ENCODE data around the gene IFI27L1. TPM values are rescaled to one million over a fixed set of nuclear protein-coding genes. Genes with fewer than 3 reads are reported as not detected.
A peak's percentile ranks its signal among the peaks of the same experiment; 100 is the strongest.

Gene IFI27L1
- total RNA-seq, 2 donors from 2014 or later: 22.9 to 23.0 TPM

DNA sequence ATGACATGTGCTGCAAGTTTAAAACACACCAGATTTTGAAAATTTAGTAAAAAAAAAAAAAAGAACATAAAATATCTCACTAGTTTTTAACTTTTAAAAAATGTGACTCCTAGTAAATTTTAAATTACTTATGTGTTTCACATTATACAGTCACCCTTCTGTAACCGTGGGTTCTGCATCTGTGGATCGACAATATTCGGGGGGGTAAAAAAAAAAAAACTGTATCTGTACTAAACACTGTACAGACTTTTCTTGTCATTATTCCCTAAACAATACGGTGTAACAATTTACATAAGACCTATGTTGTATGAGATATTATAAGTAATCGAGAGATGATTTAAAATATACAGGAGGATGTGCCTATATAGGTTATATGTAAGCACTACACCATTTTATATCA is 3.3 kb upstream of the IFI27L1 start:
- H3K36me3 Mint-ChIP-seq: peaks cover 37% of the 10 kb centered on the region
- ATAC-seq: no peak
- H3K4me1 Mint-ChIP-seq (ENCODE audit: low read depth in 2 of 2): peaks cover 51 to 56% of the 10 kb centered on the region in 2 donors
- H3K27ac Mint-ChIP-seq: no peak overlapping the region
- no peaks in the 10 kb centered on the region for H3K27me3 Mint-ChIP-seq
- H3K4me3 Mint-ChIP-seq: peak overlapping the region; percentile 96
- no peak for DNase-seq (ENCODE audit: low spot score)
- H3K9me3 Mint-ChIP-seq: peaks cover 3% of the 10 kb centered on the region

DNA sequence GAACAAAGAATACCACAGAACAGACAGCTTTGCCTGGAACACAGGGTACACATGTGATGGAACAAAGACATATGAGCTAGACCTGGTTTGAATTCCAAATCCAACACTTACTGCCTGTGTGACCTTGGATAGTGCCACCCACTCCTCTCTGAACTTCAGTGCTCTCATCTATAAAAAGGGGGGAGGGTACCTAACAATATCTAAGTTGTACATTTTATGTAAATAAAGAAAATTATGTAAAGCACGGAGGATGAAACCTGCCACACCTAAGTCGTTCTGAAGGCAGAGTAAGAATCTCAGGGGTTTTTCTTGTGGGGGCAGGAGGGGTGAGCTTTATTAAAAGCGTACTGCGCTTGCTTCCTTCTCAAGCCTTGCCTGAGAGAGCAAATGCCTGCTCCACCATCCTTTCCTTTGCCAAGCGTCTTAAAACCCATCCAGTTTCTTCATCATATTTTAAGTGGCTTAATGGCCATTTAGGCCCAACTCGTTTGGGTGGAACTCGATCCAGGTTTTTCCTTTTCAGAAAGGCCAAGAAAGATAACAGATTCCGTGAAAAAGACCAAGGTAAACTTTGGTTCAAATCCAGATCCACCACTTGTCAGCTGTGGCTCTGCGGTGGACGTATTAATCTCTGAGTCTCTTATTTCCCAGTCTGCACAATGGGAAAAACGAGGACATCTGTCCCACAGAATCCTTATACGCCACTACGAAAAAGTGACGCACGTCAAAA is 1.1 kb upstream of the IFI27L1 start:
- H3K27me3 Mint-ChIP-seq: no peaks in the 10 kb centered on the region
- H3K4me3 Mint-ChIP-seq: peak overlapping the region; percentile 96
- DNase-seq (ENCODE audit: low spot score) (no peak), ATAC-seq (no peak)
- H3K9me3 Mint-ChIP-seq: peaks cover 3% of the 10 kb centered on the region
- H3K4me1 Mint-ChIP-seq (ENCODE audit: low read depth in 2 of 2): peaks cover 51 to 53% of the 10 kb centered on the region in 2 donors
- peaks cover 26% of the 10 kb centered on the region for H3K36me3 Mint-ChIP-seq
- peak overlapping the region; percentile 95 to 99 for H3K27ac Mint-ChIP-seq

DNA sequence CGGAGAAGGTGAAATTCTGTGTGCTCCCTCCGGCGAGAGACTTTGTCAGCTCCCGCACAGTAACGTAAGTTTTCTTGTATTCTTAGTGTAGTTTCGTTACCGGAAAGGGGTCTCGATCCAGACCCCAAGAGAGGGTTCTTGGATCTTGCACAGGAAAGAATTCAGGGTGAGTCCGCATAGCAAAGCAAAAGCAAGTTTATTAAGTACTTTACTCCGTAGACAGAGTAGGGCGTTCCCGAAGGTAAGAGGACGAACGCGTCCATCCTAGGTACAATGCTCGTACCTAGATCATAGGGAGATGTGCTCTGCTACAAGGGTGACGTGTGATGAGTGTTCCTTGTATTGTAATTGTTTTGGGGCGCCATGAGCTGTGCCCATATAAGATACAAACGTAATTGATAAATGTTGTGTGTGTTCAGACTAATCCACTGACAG is 293 bp downstream of the IFI27L1 start:
- Mint-ChIP-seq H3K36me3 (peaks cover 25% of the 10 kb centered on the region), H3K27ac (peak overlapping the region; percentile 95 to 99), H3K27me3 (no peaks in the 10 kb centered on the region), H3K9me3 (no peaks in the 10 kb centered on the region), H3K4me1 (ENCODE audit: low read depth in 2 of 2) (peaks cover 45 to 47% of the 10 kb centered on the region in 2 donors), H3K4me3 (peak overlapping the region; percentile 96)
- DNase-seq (ENCODE audit: low spot score) (no peak), ATAC-seq (peak; percentile 1 to 20)

DNA sequence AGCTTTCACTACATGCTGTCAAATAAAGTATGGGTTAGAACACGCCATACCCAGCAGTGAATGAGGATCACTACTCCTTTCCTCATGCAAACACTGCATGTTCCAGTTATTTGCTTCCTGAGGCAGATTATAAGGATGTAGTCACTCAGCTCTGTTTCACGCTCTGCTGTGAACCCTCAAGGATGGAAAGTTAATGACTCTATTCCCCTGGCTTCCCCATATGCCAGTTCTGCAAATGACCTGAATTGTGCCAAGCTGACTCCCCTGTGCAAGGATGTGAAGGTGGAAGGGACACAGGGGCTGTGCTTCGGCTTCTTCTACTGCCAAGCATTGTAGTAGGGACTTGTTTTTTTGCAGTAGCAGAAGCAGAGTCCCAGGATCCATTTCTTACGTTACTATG is 6.8 kb downstream of the IFI27L1 start:
- Mint-ChIP-seq H3K27ac (no peak overlapping the region), H3K9me3 (no peaks in the 10 kb centered on the region), H3K27me3 (no peaks in the 10 kb centered on the region), H3K4me3 (no peak overlapping the region), H3K4me1 (ENCODE audit: low read depth in 2 of 2) (peaks cover 5% of the 10 kb centered on the region in 2 donors), H3K36me3 (peaks cover 5% of the 10 kb centered on the region)
- DNase-seq (ENCODE audit: low spot score): no peak
- no peak for ATAC-seq

DNA sequence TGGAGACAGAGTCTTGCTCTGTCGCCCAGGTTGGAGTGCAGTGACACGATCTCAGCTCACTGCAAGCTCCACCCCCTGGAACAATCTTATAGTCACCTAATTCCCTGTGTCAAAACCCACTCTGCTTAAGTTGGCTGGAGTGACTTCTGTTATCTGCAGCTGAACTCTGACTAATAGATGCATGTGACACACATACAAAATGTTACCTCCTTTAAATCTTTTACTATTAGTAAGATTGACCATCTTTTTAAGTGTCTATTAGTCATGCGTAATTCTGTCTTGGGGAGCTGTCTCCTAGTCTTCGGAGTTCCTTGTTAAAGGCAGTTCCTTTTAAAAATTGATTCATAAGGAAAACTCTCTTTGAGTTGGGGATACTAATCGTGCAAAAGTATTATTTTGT is 7.4 kb downstream of the IFI27L1 start:
- H3K27me3 Mint-ChIP-seq: no peaks in the 10 kb centered on the region
- H3K4me3 Mint-ChIP-seq: no peak overlapping the region
- H3K36me3 Mint-ChIP-seq: peaks cover 5% of the 10 kb centered on the region
- DNase-seq (ENCODE audit: low spot score) (no peak), ATAC-seq (no peak)
- H3K9me3 Mint-ChIP-seq: no peaks in the 10 kb centered on the region
- no peak overlapping the region for H3K27ac Mint-ChIP-seq
- H3K4me1 Mint-ChIP-seq (ENCODE audit: low read depth in 2 of 2): peaks cover 0 to 3% of the 10 kb centered on the region in 2 donors

DNA sequence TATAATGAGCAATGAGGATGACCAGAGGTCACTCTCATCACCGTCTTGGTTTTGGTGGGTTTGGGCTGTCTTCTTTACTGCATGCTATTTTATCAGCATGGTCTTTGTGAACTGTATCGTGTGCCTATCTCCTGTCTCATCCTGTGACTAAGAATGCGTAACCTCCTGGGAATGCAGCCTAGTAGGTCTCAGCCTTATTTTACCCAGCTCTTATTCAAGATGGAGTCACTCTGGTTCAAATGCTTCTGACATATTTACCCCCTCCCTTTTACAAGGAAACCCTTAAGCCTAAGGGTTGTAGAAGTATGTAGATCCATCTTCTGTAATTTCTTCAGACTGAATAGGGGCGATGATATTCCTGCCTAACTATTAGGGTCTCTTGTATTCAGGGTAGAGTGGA is 8.4 kb downstream of the IFI27L1 start:
- Mint-ChIP-seq H3K4me1 (ENCODE audit: low read depth in 2 of 2) (peaks cover 0 to 3% of the 10 kb centered on the region in 2 donors), H3K27me3 (no peaks in the 10 kb centered on the region), H3K36me3 (peaks cover 5% of the 10 kb centered on the region), H3K9me3 (no peaks in the 10 kb centered on the region), H3K27ac (no peak overlapping the region), H3K4me3 (no peak overlapping the region)
- DNase-seq (ENCODE audit: low spot score) (no peak), ATAC-seq (no peak)

DNA sequence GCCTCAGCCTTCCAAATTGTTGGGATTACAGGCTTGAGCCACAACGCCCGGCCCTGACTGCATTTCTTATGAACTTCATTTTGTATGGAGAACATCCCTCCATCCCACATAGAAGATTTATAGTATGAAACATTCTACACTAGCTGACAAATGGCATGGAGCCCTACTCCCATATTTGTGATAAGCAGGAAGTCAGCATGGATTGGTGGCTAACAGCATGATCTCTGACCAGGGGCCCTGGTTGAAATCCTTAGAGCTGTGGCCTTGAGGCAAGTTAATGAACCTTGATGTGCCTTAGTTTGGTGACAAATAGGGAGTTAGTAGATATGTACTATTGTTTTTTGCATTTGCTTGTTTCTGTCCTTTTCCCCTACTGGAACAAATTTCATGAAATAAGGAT is 12.3 kb downstream of the IFI27L1 start:
- H3K4me3 Mint-ChIP-seq: no peak overlapping the region
- H3K27ac Mint-ChIP-seq: no peak overlapping the region
- no peak for ATAC-seq
- no peaks in the 10 kb centered on the region for H3K4me1 Mint-ChIP-seq (ENCODE audit: low read depth in 2 of 2)
- no peaks in the 10 kb centered on the region for H3K9me3 Mint-ChIP-seq
- no peak for DNase-seq (ENCODE audit: low spot score)
- H3K27me3 Mint-ChIP-seq: no peaks in the 10 kb centered on the region
- no peaks in the 10 kb centered on the region for H3K36me3 Mint-ChIP-seq

DNA sequence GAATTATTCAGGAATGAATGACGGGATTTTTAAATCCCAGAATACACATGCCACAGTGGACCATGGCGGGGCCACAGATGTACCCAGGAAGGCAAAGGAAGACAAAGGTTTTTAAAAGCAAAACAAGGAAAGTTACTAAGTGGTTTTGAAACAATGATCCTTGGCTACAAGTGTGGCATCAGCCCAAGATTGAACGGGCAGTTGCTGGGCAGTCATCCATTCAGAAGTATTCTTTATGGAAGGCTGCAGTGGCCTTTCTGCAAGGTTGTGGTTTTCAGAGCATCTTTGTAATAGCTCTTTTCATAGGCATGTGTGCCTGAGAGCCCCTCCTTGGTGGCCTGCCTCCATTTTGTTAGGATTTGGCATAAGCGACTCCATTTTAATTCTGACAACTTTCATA is 16.0 kb downstream of the IFI27L1 start:
- no peaks in the 10 kb centered on the region for H3K9me3 Mint-ChIP-seq
- DNase-seq (ENCODE audit: low spot score) (no peak), ATAC-seq (no peak)
- H3K4me1 Mint-ChIP-seq (ENCODE audit: low read depth in 2 of 2): no peaks in the 10 kb centered on the region
- no peaks in the 10 kb centered on the region for H3K27me3 Mint-ChIP-seq
- no peak overlapping the region for H3K27ac Mint-ChIP-seq
- no peaks in the 10 kb centered on the region for H3K36me3 Mint-ChIP-seq
- no peak overlapping the region for H3K4me3 Mint-ChIP-seq

DNA sequence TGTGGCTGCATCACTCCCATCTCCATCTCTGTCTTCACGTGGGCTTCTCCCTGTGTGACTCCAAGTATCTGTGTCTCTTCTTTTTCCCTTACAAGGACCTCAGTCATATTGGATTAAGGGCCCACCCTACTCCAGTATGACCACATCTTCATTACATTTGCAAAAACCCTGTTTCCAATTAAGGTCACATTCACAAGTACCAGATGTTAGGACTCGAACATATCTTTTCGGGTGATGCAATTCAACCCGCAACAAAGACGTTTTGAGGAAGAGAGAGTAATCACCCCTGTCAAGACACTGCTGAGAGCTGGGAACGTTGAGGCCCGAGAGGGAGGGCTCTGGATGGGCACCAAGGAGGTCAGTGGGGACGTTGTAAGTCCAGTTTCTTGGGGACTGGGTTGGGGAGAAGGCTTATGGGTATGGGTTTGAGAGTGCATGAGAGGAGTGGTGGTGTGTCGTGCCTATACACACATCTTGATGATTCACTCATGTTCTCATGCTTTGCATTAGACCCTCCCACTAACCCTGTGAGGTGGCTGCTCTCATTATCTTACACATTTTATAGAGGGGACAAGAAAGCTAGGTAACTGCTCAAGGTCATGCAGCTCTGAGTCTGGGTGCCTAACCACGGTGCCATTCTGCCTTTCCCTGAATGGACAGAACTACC is 17.3 kb downstream of the IFI27L1 start:
- no peak for DNase-seq (ENCODE audit: low spot score)
- H3K4me3 Mint-ChIP-seq: no peak overlapping the region

DNA sequence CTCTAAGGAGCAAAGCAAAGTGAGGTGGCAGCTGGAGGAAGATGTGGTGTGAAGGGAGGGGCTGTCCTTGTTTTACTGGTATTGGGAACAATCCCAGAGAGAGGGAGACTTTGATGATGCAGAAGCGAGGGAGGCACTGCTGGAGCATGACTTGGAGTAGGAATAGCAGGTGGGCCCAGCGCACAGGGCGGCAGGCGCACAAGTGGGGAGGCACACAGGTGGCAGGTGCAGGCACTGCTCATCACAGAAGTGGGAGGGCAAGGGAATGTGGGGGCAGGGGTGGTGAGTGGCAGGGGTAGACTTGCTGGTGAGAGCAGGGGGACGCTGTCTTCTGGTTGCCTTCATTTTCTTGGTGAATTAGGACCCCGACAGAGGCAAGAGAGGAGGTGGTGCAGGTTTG is 17.9 kb downstream of the IFI27L1 start:
- Mint-ChIP-seq H3K4me3 (no peak overlapping the region), H3K36me3 (no peaks in the 10 kb centered on the region), H3K27me3 (no peaks in the 10 kb centered on the region), H3K4me1 (ENCODE audit: low read depth in 2 of 2) (no peaks in the 10 kb centered on the region), H3K27ac (no peak overlapping the region), H3K9me3 (no peaks in the 10 kb centered on the region)
- DNase-seq (ENCODE audit: low spot score) (no peak), ATAC-seq (no peak)

More for the DNA sequence above, 17.3 kb downstream of the IFI27L1 start:
- Mint-ChIP-seq H3K4me1 (ENCODE audit: low read depth in 2 of 2) (no peaks in the 10 kb centered on the region), H3K36me3 (no peaks in the 10 kb centered on the region), H3K9me3 (no peaks in the 10 kb centered on the region), H3K27ac (no peak overlapping the region), H3K27me3 (no peaks in the 10 kb centered on the region)
- no peak for ATAC-seq

DNA sequence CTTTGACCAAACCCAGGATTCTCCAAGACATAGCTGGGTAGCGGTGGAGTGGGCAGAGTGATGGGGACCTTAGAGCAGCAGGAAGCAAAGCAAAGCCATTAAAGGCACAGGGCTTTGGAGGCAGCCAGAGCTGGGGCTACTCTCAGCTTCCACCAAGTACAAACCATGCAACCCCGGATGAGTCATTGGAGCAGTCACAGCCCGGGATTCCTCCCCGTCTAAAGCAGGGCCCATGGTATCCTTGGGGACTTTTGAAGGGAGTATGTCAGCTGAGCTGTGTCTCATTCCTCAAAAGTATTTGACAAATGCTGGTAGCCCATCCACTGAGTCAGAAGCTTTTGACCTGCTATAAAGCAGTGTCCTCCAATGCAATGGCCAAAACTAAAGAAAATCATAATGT is 19.7 kb downstream of the IFI27L1 start:
- Mint-ChIP-seq H3K36me3 (no peaks in the 10 kb centered on the region), H3K4me3 (no peak overlapping the region), H3K27ac (no peak overlapping the region), H3K4me1 (ENCODE audit: low read depth in 2 of 2) (no peaks in the 10 kb centered on the region), H3K27me3 (no peaks in the 10 kb centered on the region), H3K9me3 (no peaks in the 10 kb centered on the region)
- DNase-seq (ENCODE audit: low spot score) (no peak), ATAC-seq (no peak)

DNA sequence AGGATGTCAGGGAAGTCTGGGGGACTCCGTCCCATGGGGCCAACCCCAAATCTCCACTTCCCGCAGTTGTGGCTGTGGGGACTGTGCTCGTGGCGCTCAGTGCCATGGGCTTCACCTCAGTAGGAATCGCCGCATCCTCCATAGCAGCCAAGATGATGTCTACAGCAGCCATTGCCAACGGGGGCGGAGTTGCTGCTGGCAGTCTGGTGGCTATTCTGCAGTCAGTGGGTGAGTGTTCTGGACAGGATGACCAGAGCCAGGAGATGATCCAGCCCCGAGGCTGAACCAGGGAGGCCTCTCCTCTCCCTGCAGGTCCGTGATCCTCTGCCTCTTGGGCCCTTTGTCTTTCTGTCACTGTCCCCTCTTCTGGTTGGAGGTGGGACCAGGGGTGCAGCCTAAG is 20.6 kb downstream of the IFI27L1 start:
- Mint-ChIP-seq H3K36me3 (no peaks in the 10 kb centered on the region), H3K9me3 (no peaks in the 10 kb centered on the region), H3K4me3 (no peak overlapping the region), H3K4me1 (ENCODE audit: low read depth in 2 of 2) (no peaks in the 10 kb centered on the region), H3K27ac (no peak overlapping the region), H3K27me3 (no peaks in the 10 kb centered on the region)
- DNase-seq (ENCODE audit: low spot score) (no peak), ATAC-seq (no peak)

DNA sequence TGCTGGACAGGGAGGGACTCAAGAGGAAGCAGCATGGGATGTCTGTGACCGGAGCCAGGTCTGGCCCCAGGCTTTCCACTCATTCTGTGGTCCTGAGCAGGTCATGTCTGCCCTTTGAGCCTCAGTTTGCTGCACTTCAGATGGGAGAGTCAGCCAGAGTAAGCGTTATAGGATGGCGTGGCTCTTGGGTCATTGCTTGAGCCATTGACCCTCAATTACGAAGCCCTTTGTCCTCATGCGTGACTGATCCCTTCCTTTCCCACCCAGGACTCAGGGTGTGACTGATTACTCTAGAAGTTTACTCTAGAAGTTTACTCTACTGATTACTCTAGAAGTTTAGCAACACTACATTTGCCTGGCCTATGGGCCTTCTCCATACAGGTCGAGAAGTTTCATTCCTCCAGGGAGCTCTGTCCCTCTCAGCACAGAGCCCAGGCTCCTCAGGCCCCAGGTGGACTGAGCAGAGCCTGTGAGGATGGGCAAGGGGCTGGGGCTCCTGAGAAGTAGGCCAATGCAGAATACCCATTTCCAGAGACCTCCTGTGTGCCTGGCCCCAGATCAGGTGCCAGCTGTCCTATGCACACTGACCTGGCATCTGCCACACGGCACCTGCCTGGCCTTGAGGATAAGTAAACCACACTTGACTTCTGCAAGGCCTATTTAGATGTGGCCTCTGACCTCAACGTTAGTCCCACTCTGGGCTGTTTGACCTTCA is 21.8 kb downstream of the IFI27L1 start:
- no peaks in the 10 kb centered on the region for H3K27me3 Mint-ChIP-seq
- no peak overlapping the region for H3K27ac Mint-ChIP-seq
- H3K4me1 Mint-ChIP-seq (ENCODE audit: low read depth in 2 of 2): no peaks in the 10 kb centered on the region
- no peaks in the 10 kb centered on the region for H3K9me3 Mint-ChIP-seq
- ATAC-seq (peak in 1 of 2 donors; percentile 25), DNase-seq (ENCODE audit: low spot score) (no peak)
- H3K36me3 Mint-ChIP-seq: no peaks in the 10 kb centered on the region
- H3K4me3 Mint-ChIP-seq: no peak overlapping the region

DNA sequence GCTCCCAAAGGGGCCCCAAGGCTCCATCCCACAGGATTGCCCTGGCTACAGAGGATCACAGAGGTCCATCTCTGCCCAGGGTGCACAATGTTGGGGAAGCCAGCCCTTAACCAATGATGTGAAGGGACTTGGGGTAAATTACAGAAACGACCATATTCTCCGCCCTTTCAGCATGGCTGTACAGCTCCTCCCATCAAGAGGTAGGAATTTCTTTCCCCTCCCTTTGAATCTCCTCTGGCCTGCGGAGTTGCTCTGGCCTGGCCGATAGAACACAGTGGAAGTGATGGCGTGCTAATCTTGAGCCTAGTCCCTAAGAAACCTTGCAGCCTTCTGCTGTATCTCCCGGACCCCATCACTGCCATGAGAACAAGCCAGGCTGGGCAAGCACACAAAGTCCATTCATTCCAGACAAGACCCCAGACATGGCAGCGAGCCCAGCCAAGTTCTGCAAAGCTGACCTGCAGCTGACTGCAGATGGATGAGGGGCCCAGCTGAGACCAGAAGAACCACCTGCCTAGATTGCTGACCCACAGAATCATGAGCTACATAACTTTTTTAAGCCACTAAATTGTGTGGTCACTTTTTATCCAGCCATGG is 22.5 kb downstream of the IFI27L1 start:
- ATAC-seq (peak in 1 of 2 donors; percentile 3), DNase-seq (ENCODE audit: low spot score) (no peak)
- H3K9me3 Mint-ChIP-seq: no peaks in the 10 kb centered on the region
- no peak overlapping the region for H3K27ac Mint-ChIP-seq
- H3K27me3 Mint-ChIP-seq: no peaks in the 10 kb centered on the region
- H3K36me3 Mint-ChIP-seq: no peaks in the 10 kb centered on the region
- H3K4me3 Mint-ChIP-seq: no peak overlapping the region
- no peaks in the 10 kb centered on the region for H3K4me1 Mint-ChIP-seq (ENCODE audit: low read depth in 2 of 2)

Measured in natural killer cell treated with Interleukin-12 subunit alpha and Interleukin-12 subunit beta and Interleukin-15 and Interleukin-18, amount 100 ng/mL, for 72 hours (primary cell).